Measurements from ENCODE around the gene NUP62.
A peak's percentile ranks its signal among the peaks of the same experiment; 100 is the strongest.
"Not testable (repeated sequence)": the region's sequence is repeated elsewhere in the genome, so short reads cannot be mapped to it uniquely, and the experiment has no call there.

NUP62 gene, protein sequence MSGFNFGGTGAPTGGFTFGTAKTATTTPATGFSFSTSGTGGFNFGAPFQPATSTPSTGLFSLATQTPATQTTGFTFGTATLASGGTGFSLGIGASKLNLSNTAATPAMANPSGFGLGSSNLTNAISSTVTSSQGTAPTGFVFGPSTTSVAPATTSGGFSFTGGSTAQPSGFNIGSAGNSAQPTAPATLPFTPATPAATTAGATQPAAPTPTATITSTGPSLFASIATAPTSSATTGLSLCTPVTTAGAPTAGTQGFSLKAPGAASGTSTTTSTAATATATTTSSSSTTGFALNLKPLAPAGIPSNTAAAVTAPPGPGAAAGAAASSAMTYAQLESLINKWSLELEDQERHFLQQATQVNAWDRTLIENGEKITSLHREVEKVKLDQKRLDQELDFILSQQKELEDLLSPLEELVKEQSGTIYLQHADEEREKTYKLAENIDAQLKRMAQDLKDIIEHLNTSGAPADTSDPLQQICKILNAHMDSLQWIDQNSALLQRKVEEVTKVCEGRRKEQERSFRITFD

DNA sequence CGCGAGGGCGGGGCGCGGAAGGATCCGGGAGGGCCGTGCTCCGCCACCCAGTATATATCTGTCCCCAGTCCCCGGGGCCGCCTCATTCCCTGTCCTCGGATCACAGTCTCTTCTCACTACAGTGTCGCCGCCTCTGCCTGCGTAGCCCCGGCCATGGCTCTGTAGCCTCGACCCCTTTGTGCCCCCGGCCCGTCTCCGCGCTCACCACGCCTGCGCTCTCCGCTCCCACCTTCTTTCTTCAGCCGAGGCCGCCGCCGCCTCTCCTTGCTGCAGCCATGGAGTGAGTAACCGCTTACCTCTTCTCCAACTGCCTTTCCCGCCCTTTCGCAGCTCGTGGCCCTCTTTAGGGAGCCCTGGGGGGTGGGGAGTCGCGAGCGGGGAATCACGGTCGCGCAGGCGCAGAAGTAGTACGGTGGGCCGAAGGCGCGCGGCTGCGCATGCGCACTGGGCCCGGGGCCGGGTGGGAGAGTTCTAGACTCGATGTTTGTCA, at the start of gene NUP62, which contains the start of gene ATF5:
Gene NUP62, minus strand, starts transcription at position 384 of the 490 bp plus-strand sequence. CDS start 19,697 bp downstream, outside the sequence.
Gene ATF5, plus strand, starts transcription at position 85 of the 490 bp plus-strand sequence. CDS start 1,646 bp downstream, outside the sequence.
- peak; percentile 97 for DNase-seq

GRCh38 chr19:49978324-49978723, 49.0 kb upstream of the NUP62 start:
- DNase-seq, result no peak

DNA sequence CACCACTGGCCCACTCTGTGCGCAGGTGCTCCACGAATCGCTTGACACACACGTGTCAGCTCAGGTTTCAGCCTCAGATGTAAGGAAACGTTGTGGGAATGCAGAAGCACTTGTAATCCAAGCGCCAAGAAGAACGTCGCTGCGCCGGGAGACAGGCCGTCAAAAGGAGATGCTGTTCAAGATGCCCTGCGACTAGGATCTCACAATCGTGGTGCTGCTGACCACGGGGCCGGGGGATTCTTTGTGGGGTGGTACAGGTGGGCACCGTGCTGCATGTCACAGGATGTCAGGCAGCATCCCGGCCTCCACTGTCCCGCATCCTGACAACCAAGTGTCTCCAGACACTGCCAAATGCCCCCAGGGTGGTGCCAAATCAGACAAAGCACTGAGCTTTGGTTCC, 48.6 kb upstream of the NUP62 start:
- no peak for DNase-seq

DNA sequence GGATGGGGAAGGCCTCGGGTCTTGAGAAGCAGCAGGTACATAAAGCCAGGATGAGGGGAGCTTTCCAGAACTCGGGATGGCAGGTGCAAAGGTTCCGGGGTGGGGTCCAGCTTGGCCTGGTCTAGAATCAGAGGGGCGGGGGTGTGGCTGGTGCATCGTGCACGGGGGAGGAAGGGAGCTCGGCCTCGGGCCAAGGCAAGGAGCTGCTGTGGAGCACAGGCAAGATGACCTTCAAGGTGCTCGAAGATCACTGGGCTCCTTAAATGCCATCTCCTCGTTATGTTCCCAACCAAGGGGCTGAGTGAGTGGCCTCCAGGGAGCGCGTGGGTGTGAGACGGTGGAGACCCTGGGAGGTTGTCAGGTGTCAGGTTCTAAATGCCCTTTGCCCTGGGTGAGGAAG, 47.8 kb upstream of the NUP62 start:
- no peak for DNase-seq

- DNase-seq, result no peak
Measured at GRCh38 chr19:49976496-49976895, 47.2 kb upstream of the NUP62 start.

- no peak for DNase-seq
Measured at GRCh38 chr19:49975051-49975450, 45.7 kb upstream of the NUP62 start.

DNA sequence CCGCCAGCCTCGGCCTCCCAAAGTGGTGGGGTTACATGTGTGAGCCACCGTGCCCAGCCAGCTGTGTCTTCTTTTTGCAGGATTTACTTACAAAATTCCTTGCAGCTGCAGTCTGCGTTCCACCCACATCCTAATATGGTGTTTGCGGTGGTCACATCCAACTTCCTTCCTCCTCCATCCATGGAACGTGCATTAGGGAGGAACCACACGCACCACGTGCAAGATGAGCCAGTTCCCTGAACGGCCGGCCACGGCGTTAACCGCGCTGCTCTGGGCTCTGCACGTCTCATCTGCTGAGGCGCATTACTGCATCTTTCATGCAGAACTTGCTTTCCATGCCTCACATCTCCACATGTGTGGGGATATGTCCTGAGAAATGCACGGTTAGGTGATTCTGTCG, 44.7 kb upstream of the NUP62 start:
- DNase-seq, result no peak

- DNase-seq, result no peak
Measured at GRCh38 chr19:49972841-49973240, 43.5 kb upstream of the NUP62 start.

- DNase-seq, result no peak
Measured at GRCh38 chr19:49971991-49972411, 42.7 kb upstream of the NUP62 start.

- not testable (repeated sequence) for DNase-seq
Measured at GRCh38 chr19:49969355-49969754, 40.1 kb upstream of the NUP62 start.

GRCh38 chr19:49968279-49968922, 39.1 kb upstream of the NUP62 start:
- DNase-seq, result no peak

GRCh38 chr19:49960980-49961379, 31.7 kb upstream of the NUP62 start, which contains the start of gene SIGLEC11:
Gene SIGLEC11, minus strand, starts transcription at chr19:49961172. Its CDS starts 91 bp downstream, at chr19:49961081.
- not testable (repeated sequence) for DNase-seq

GRCh38 chr19:49959892-49960291, 30.6 kb upstream of the NUP62 start:
- DNase-seq, result not testable (repeated sequence)

DNA sequence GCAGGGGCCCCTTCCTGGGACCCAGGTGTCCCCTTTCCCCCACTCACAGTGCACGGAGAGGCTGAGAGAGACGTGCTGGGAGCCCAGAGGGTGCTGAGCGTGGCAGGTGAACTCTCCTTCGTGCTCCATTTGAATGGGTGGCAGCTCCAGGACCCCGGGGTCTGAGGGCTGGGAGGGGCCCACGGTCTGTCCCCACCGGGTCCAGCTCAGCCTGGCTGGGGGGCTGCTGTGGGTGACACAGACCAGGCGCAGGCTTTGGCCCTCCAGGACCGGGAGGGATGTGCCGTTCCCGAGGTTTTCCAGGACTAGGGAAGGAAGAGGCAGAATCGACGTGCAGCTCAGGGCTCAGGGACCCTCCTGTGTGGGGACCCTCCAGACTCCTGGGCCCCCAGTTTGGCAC, 29.3 kb upstream of the NUP62 start:
- not testable (repeated sequence) for DNase-seq

GRCh38 chr19:49958144-49958543, 28.8 kb upstream of the NUP62 start:
- not testable (repeated sequence) for DNase-seq

GRCh38 chr19:49957262-49957915, 28.1 kb upstream of the NUP62 start:
- DNase-seq, result peak; percentile 28

- no peak for DNase-seq
Measured at GRCh38 chr19:49956115-49956495, 26.8 kb upstream of the NUP62 start.

DNA sequence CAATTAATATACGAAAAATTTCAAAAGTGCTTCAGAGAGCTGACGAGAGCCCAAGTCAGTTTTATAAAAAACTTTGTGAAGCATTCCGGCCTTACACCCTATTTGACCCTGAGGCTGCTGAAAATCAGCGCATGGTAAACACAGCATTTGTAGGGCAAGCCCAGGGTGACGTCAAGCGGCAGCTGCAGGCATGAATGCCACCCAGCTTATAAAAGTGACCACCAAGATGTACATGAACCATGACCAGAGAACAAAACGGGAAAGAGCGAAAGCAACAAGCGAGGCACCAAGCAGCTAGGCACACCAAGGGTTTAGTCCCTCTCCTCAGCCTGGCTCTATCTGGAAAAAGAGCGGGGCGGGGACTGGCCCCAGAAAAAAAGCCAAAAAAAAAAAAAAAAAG, 25.6 kb upstream of the NUP62 start:
- DNase-seq, result peak; percentile 13

- no peak for DNase-seq
Measured at GRCh38 chr19:49954092-49954829, 25.0 kb upstream of the NUP62 start.

DNA sequence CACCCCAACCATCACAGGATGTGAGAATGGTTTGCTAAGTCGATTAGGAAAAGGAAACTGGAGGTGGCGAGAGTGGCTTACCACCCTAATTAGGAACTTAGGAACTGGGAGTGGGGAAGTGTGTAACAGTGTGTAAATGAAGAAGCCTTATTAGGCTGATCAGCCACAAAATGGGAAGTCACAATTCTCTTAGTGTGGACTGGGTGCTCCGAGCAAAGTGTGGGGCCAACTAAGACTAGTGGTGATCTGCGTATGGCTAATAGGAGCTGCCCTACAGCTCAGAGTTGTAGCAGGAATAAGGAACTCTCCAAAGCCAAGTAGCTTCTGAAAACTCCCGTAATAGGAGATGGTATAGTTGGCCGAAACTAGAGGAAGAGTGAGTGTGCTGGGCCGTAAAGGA, 24.1 kb upstream of the NUP62 start:
- DNase-seq, result no peak

DNA sequence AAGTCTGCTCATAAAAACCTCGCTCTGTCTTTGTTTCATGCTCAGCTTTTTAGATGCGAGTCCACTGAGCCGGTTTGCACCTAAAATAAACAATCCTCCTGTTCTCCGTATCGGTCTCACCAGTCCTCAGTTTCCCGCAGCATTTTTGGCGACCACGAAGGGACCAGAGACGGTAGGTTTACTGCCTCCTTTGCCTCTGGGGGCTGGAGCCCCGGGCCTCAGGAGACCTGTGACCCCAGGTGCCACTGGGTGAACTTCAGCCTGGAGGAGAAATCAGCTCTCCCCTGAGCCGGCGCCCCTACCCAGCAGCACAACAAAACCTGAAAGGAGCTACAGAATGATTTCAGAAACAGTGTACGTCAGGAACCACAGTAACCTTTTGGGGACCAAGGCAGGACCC, 23.6 kb upstream of the NUP62 start:
- DNase-seq, result no peak

- no peak for DNase-seq
Measured at GRCh38 chr19:49952479-49952836, 23.2 kb upstream of the NUP62 start.

Data from NCI-H69 (cell line).